SK-N-SH treated with all-trans-retinoic acid at 6 μM for 48 hours (cell line): ENCODE data around the gene RASAL1.

ENCODE experiments used
- ATAC-seq: fragments of 200-7000 bp; cut with Tn5 transposase; 3 replicates; pipeline ENCODE4 v1.9.1; 2020; ENCODE audit warnings: mild to moderate bottlenecking, moderate library complexity
- BACH2 ChIP-seq: fragments of 250-450 bp; sonication (Bioruptor Pico); IDR thresholded peaks from 2 replicates; pipeline ENCODE4 v1.9.0; 2021; ENCODE audit warnings: mild to moderate bottlenecking, borderline replicate concordance
- CSDC2 ChIP-seq: fragments of 250-450 bp; sonication (Bioruptor Pico); IDR thresholded peaks from 2 replicates; pipeline ENCODE4 v1.5.0; 2020; ENCODE audit warnings: mild to moderate bottlenecking, moderate library complexity
- ESRRG ChIP-seq: fragments of 250-450 bp; sonication (Bioruptor Pico); IDR thresholded peaks from 2 replicates; pipeline ENCODE4 v1.6.1; 2021; ENCODE audit warnings: mild to moderate bottlenecking
- GLIS3 ChIP-seq: fragments of 250-450 bp; sonication (Bioruptor Pico); IDR thresholded peaks from 2 replicates; pipeline ENCODE4 v1.5.0; 2020; ENCODE audit warnings: mild to moderate bottlenecking, moderate library complexity
- ISL1 ChIP-seq: fragments of 250-450 bp; sonication (Bioruptor Pico); IDR thresholded peaks from 2 replicates; pipeline ENCODE4 v2.1.2; 2022; ENCODE audit warnings: mild to moderate bottlenecking, moderate library complexity
- OSR1 ChIP-seq: fragments of 250-450 bp; sonication (Bioruptor Pico); IDR thresholded peaks from 2 replicates; pipeline ENCODE4 v1.8.0; 2022; ENCODE audit warnings: moderate library complexity, mild to moderate bottlenecking, inconsistent platforms
- PPARA ChIP-seq: fragments of 250-450 bp; sonication (Bioruptor Pico); IDR thresholded peaks from 2 replicates; pipeline ENCODE4 v1.5.0; 2020; ENCODE audit warnings: mild to moderate bottlenecking, borderline replicate concordance
- TOX ChIP-seq: fragments of 250-450 bp; sonication (Bioruptor Pico); IDR thresholded peaks from 2 replicates; pipeline ENCODE4 v1.8.0; 2021; ENCODE audit warnings: mild to moderate bottlenecking, moderate library complexity, borderline replicate concordance
- ZFP3 ChIP-seq: fragments of 250-450 bp; sonication (Bioruptor Pico); IDR thresholded peaks from 2 replicates; pipeline ENCODE4 v1.5.0; 2020; ENCODE audit warnings: mild to moderate bottlenecking, moderate library complexity
- ZFP30 ChIP-seq: fragments of 450-650 bp; formaldehyde crosslinking; IDR thresholded peaks from 2 replicates; pipeline ENCODE4 v1.5.0; 2022; ENCODE audit warnings: mild to moderate bottlenecking, moderate library complexity
- ZNF565 ChIP-seq: fragments of 450-650 bp; formaldehyde crosslinking; conservative IDR thresholded peaks from 2 replicates; pipeline ENCODE4 v1.5.0; 2020; ENCODE audit warnings: low read depth, mild to moderate bottlenecking, moderate library complexity
- ZNF70 ChIP-seq: fragments of 450-650 bp; formaldehyde crosslinking; IDR thresholded peaks from 2 replicates; pipeline ENCODE4 v1.5.0; 2020; ENCODE audit warnings: mild to moderate bottlenecking, moderate library complexity
- TF ChIP-seq, protein P1 (sequence below): fragments of 250-450 bp; sonication (Bioruptor Pico); IDR thresholded peaks from 2 replicates; pipeline ENCODE4 v1.8.0; 2021; ENCODE audit warnings: low read depth, mild to moderate bottlenecking, moderate library complexity, borderline replicate concordance
- TF ChIP-seq, protein P2 (sequence below): fragments of 250-450 bp; sonication (Bioruptor Pico); IDR thresholded peaks from 2 replicates; pipeline ENCODE4 v1.5.1; 2021; ENCODE audit warnings: mild to moderate bottlenecking, moderate library complexity
- TF ChIP-seq, protein P3 (sequence below): fragments of 250-450 bp; sonication (Bioruptor Pico); IDR thresholded peaks from 2 replicates; pipeline ENCODE4 v1.5.1; 2020; ENCODE audit warnings: low read depth, mild to moderate bottlenecking, moderate library complexity
- TF ChIP-seq, protein P4 (sequence below): fragments of 250-450 bp; sonication (Bioruptor Pico); IDR thresholded peaks from 2 replicates; pipeline ENCODE4 v1.5.0; 2020; ENCODE audit warnings: mild to moderate bottlenecking, moderate library complexity
- TF ChIP-seq, protein P5 (sequence below): fragments of 250-450 bp; sonication (Bioruptor Pico); IDR thresholded peaks from 2 replicates; pipeline ENCODE4 v1.8.0; 2020; ENCODE audit warnings: mild to moderate bottlenecking, moderate library complexity, borderline replicate concordance

The RASAL1 gene

GRCh38 chr12:113131556-113131955 is 4.0 kb downstream of the RASAL1 start:
- ATAC-seq, result no peak
- TF ChIP-seq ISL1 (CRISPR knock-in tag) (no peak), ESRRG (CRISPR knock-in tag) (no peak), BACH2 (CRISPR knock-in tag) (no peak), ZFP30 (no peak), ZNF70 (CRISPR knock-in tag) (no peak), ZFP3 (no peak)
- TF ChIP-seq, protein P1, sequence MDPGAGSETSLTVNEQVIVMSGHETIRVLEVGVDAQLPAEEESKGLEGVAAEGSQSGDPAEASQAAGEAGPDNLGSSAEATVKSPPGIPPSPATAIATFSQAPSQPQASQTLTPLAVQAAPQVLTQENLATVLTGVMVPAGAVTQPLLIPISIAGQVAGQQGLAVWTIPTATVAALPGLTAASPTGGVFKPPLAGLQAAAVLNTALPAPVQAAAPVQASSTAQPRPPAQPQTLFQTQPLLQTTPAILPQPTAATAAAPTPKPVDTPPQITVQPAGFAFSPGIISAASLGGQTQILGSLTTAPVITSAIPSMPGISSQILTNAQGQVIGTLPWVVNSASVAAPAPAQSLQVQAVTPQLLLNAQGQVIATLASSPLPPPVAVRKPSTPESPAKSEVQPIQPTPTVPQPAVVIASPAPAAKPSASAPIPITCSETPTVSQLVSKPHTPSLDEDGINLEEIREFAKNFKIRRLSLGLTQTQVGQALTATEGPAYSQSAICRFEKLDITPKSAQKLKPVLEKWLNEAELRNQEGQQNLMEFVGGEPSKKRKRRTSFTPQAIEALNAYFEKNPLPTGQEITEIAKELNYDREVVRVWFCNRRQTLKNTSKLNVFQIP, result no peak
- TF ChIP-seq, all 23 proteins: peak for 0

- peak; percentile 59 for ATAC-seq
- no peak for TF ChIP-seq GLIS3 (CRISPR knock-in tag)
- TF ChIP-seq PPARA (CRISPR knock-in tag), result no peak
- TF ChIP-seq CSDC2, result no peak
- no peak for TF ChIP-seq ZNF565 (CRISPR knock-in tag)
- TF ChIP-seq, protein P2, sequence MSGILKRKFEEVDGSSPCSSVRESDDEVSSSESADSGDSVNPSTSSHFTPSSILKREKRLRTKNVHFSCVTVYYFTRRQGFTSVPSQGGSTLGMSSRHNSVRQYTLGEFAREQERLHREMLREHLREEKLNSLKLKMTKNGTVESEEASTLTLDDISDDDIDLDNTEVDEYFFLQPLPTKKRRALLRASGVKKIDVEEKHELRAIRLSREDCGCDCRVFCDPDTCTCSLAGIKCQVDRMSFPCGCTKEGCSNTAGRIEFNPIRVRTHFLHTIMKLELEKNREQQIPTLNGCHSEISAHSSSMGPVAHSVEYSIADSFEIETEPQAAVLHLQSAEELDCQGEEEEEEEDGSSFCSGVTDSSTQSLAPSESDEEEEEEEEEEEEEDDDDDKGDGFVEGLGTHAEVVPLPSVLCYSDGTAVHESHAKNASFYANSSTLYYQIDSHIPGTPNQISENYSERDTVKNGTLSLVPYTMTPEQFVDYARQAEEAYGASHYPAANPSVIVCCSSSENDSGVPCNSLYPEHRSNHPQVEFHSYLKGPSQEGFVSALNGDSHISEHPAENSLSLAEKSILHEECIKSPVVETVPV (CRISPR knock-in tag), result no peak
- TF ChIP-seq, protein P3, sequence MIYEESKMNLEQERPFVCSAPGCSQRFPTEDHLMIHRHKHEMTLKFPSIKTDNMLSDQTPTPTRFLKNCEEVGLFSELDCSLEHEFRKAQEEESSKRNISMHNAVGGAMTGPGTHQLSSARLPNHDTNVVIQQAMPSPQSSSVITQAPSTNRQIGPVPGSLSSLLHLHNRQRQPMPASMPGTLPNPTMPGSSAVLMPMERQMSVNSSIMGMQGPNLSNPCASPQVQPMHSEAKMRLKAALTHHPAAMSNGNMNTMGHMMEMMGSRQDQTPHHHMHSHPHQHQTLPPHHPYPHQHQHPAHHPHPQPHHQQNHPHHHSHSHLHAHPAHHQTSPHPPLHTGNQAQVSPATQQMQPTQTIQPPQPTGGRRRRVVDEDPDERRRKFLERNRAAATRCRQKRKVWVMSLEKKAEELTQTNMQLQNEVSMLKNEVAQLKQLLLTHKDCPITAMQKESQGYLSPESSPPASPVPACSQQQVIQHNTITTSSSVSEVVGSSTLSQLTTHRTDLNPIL (CRISPR knock-in tag), result no peak
- TF ChIP-seq BACH2 (CRISPR knock-in tag), result no peak
- no peak for TF ChIP-seq ISL1 (CRISPR knock-in tag)
- no peak for TF ChIP-seq OSR1
- TF ChIP-seq, protein P4, sequence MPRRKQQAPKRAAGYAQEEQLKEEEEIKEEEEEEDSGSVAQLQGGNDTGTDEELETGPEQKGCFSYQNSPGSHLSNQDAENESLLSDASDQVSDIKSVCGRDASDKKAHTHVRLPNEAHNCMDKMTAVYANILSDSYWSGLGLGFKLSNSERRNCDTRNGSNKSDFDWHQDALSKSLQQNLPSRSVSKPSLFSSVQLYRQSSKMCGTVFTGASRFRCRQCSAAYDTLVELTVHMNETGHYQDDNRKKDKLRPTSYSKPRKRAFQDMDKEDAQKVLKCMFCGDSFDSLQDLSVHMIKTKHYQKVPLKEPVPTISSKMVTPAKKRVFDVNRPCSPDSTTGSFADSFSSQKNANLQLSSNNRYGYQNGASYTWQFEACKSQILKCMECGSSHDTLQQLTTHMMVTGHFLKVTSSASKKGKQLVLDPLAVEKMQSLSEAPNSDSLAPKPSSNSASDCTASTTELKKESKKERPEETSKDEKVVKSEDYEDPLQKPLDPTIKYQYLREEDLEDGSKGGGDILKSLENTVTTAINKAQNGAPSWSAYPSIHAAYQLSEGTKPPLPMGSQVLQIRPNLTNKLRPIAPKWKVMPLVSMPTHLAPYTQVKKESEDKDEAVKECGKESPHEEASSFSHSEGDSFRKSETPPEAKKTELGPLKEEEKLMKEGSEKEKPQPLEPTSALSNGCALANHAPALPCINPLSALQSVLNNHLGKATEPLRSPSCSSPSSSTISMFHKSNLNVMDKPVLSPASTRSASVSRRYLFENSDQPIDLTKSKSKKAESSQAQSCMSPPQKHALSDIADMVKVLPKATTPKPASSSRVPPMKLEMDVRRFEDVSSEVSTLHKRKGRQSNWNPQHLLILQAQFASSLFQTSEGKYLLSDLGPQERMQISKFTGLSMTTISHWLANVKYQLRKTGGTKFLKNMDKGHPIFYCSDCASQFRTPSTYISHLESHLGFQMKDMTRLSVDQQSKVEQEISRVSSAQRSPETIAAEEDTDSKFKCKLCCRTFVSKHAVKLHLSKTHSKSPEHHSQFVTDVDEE (CRISPR knock-in tag), result no peak
Measured at GRCh38 chr12:113130457-113131135, 5.0 kb downstream of the RASAL1 start.

DNA sequence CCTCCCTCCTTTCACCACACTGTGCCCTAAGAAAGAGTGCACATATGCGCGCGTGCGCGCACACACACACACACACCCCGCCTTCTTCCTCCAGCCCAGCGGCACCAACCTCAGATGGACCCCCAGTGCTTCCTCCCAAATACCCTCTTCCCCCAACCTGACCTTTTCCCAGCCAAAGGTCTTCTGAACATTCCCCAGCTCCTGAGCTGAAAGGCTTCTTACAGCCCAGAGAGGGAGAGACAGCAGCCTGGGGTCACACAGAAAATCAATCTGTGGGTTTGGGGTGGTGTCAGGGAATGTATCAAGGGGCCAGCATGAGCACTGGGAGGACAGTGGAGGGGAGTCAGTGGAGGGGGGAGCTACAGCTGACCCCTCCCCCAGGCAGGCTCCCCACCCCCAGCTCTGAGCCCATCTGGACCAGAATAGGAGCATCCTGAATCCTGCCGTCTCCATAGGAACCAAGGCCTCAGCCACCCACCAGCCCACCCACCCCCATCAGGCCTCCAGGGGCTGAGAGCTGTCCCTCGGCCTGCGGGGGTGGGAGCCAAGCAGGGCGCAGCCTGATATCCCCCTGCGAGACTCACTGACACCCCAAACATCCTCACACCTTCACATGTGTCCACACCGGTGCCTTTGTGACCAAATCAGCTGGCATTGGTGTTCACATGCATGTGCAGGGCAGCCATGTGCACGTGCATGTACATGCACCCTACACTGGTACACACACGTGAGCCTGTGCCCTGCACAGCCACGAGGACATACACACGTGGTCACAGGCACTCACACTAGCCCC is 5.7 kb downstream of the RASAL1 start:
- ATAC-seq, result no peak
- no peak for TF ChIP-seq PPARA (CRISPR knock-in tag)
- TF ChIP-seq, protein P4 (CRISPR knock-in tag), result no peak
- no peak for TF ChIP-seq ISL1 (CRISPR knock-in tag)
- TF ChIP-seq, protein P5, sequence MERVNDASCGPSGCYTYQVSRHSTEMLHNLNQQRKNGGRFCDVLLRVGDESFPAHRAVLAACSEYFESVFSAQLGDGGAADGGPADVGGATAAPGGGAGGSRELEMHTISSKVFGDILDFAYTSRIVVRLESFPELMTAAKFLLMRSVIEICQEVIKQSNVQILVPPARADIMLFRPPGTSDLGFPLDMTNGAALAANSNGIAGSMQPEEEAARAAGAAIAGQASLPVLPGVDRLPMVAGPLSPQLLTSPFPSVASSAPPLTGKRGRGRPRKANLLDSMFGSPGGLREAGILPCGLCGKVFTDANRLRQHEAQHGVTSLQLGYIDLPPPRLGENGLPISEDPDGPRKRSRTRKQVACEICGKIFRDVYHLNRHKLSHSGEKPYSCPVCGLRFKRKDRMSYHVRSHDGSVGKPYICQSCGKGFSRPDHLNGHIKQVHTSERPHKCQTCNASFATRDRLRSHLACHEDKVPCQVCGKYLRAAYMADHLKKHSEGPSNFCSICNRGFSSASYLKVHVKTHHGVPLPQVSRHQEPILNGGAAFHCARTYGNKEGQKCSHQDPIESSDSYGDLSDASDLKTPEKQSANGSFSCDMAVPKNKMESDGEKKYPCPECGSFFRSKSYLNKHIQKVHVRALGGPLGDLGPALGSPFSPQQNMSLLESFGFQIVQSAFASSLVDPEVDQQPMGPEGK (CRISPR knock-in tag), result no peak
- no peak for TF ChIP-seq ZNF70 (CRISPR knock-in tag)
- TF ChIP-seq TOX (CRISPR knock-in tag), result no peak
